IMR-90 (cell line): ENCODE data around the gene IL12RB2.

Source experiments
- CTCF ChIP-seq: conservative IDR thresholded peaks from 2 replicates; pipeline ENCODE4 v1.5.1; 2012; ENCODE audit warnings: mild to moderate bottlenecking, low read depth, low read length, improper control_type of control experiment
- FOS ChIP-seq: fragments of 150-350 bp; IDR thresholded peaks from 2 replicates; pipeline ENCODE4 v1.6.1; 2016; ENCODE audit warnings: low read depth, low read length
- MAFK ChIP-seq: IDR thresholded peaks from 2 replicates; pipeline ENCODE4 v1.6.1; 2012; ENCODE audit warnings: low read depth, low read length, improper control_type of control experiment
- RCOR1 ChIP-seq: IDR thresholded peaks from 2 replicates; pipeline ENCODE4 v1.6.1; 2012; ENCODE audit warnings: mild to moderate bottlenecking, low read length, improper control_type of control experiment; ENCODE audit not compliant: insufficient replicate concordance

DNA sequence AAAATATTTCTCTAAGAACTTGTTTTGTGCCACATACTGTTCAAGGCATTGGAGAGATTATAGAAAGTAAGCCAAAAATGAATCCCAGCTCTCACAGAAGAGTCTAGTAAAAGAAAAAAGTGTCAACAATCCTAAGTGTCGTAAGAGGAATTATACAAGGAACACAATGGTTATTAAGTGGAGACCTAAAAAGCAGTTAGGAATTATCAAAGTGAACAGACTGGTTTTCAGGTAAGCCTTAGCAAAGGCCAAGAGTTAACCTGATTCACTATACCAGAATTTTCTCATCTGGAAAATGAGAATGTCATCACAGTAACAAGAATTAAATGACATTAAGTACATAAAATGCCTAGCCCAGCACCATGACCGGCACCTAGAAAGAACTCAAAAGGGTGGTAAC is 106.9 kb downstream of the IL12RB2 start:
- no peak for TF ChIP-seq CTCF
- no peak for TF ChIP-seq RCOR1
- TF ChIP-seq FOS: no peak
- no peak for TF ChIP-seq MAFK
